Osteoblast (primary cell): ENCODE measurements around the gene KCNS3. TPM values are rescaled to one million over a fixed set of nuclear protein-coding genes. Genes with fewer than 3 reads are reported as not detected.

Source experiments
- DNase-seq: peaks from one replicate; pipeline ENCODE4 v3.0.0; 2011; ENCODE audit warnings: low spot score, mixed read lengths; ENCODE audit not compliant: insufficient read length; ENCODE audit errors: missing footprints
- H2AFZ ChIP-seq: 2 replicates; pipeline ENCODE4 v1.6.0; 2011; ENCODE audit warnings: mild to moderate bottlenecking, low read length
- H3K27ac ChIP-seq: 2 replicates; pipeline ENCODE4 v1.5.1; 2011; ENCODE audit warnings: mild to moderate bottlenecking, low read depth, low read length, moderate library complexity
- H3K27me3 ChIP-seq: 2 replicates; pipeline ENCODE4 v1.6.0; 2012; ENCODE audit warnings: mild to moderate bottlenecking, control low read depth, inconsistent platforms, low read length, moderate library complexity; ENCODE audit not compliant: insufficient read depth
- H3K36me3 ChIP-seq: 2 replicates; pipeline ENCODE4 v1.5.1; 2011; ENCODE audit warnings: mild to moderate bottlenecking, low read length, control low read depth, moderate library complexity; ENCODE audit not compliant: insufficient read depth
- H3K4me1 ChIP-seq: 2 replicates; pipeline ENCODE4 v1.5.1; 2011; ENCODE audit warnings: mild to moderate bottlenecking, low read length, control low read depth, moderate library complexity; ENCODE audit not compliant: insufficient read depth
- H3K4me2 ChIP-seq: 2 replicates; pipeline ENCODE4 v1.6.0; 2011; ENCODE audit warnings: mild to moderate bottlenecking, low read length; ENCODE audit not compliant: insufficient read depth
- H3K4me3 ChIP-seq: fragments of 200-600 bp; sonication (generic); 3 replicates; pipeline ENCODE4 v1.5.1; 2012; ENCODE audit warnings: mild to moderate bottlenecking, low read length, inconsistent platforms; ENCODE audit not compliant: insufficient read depth
- H3K79me2 ChIP-seq: 2 replicates; pipeline ENCODE4 v1.6.0; 2012; ENCODE audit warnings: mild to moderate bottlenecking, low read length, control low read depth, inconsistent platforms; ENCODE audit not compliant: insufficient read depth
- H3K9me3 ChIP-seq: 2 replicates; pipeline ENCODE4 v1.5.1; 2011; ENCODE audit warnings: low read depth, low read length, control low read depth
- H4K20me1 ChIP-seq: 2 replicates; pipeline ENCODE4 v1.6.0; 2012; ENCODE audit warnings: mild to moderate bottlenecking, low read length, control low read depth; ENCODE audit not compliant: insufficient read depth
- total RNA-seq: library from RNA; depleted of rRNA; stranded (reverse); fragments of >200 nt; gene quantifications from 2 replicates; pipeline ENCODE4 v1.2.3, GENCODE V29; 2012
- TF ChIP-seq, protein P1 (sequence below): IDR thresholded peaks from 2 replicates; pipeline ENCODE4 v1.5.1; 2011; ENCODE audit warnings: mild to moderate bottlenecking, low read depth, low read length, moderate library complexity; ENCODE audit errors: extremely low read depth

KCNS3 gene
- total RNA-seq, 1 donor: 1.8 TPM

DNA sequence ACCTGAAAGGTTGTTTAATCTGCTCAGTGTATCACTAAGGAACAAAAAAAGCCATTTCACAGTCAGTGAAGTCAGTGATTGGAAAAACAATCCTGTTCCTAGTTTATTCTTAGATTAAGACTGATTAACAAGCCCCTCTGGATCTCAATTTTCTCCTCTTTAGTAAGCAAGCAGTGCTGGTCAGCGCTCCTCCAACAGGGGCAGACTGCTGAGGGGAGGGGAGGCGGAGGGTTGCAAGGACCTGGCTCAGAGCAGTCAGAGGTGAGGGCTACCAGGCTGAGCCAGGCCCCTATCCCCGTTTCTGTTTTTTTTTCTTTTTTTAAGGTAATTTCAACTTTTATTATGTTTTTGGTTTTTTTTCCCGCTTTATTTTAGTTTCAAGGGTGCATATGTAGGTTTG, 24.7 kb upstream of the KCNS3 start:
- no peak overlapping the region for H3K4me2 ChIP-seq
- no peak overlapping the region for H3K27ac ChIP-seq
- no peaks in the 10 kb centered on the region for H3K36me3 ChIP-seq
- peaks cover 3% of the 10 kb centered on the region for H3K27me3 ChIP-seq
- H3K79me2 ChIP-seq: no peaks in the 10 kb centered on the region
- DNase-seq: no peak
- no peaks in the 10 kb centered on the region for H3K9me3 ChIP-seq
- no peak overlapping the region for H2AFZ ChIP-seq
- H3K4me1 ChIP-seq: no peaks in the 10 kb centered on the region
- H3K4me3 ChIP-seq: no peak overlapping the region
- H4K20me1 ChIP-seq: no peaks in the 10 kb centered on the region
- TF ChIP-seq, protein P1, sequence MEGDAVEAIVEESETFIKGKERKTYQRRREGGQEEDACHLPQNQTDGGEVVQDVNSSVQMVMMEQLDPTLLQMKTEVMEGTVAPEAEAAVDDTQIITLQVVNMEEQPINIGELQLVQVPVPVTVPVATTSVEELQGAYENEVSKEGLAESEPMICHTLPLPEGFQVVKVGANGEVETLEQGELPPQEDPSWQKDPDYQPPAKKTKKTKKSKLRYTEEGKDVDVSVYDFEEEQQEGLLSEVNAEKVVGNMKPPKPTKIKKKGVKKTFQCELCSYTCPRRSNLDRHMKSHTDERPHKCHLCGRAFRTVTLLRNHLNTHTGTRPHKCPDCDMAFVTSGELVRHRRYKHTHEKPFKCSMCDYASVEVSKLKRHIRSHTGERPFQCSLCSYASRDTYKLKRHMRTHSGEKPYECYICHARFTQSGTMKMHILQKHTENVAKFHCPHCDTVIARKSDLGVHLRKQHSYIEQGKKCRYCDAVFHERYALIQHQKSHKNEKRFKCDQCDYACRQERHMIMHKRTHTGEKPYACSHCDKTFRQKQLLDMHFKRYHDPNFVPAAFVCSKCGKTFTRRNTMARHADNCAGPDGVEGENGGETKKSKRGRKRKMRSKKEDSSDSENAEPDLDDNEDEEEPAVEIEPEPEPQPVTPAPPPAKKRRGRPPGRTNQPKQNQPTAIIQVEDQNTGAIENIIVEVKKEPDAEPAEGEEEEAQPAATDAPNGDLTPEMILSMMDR: no peak

GRCh38 chr2:17857021-17857420, 21.4 kb upstream of the KCNS3 start:
- Histone ChIP-seq H3K36me3 (no peaks in the 10 kb centered on the region), H4K20me1 (no peaks in the 10 kb centered on the region), H3K4me2 (no peak overlapping the region), H3K9me3 (no peaks in the 10 kb centered on the region), H2AFZ (no peak overlapping the region), H3K27me3 (peaks cover 3% of the 10 kb centered on the region), H3K4me3 (no peak overlapping the region), H3K79me2 (no peaks in the 10 kb centered on the region), H3K27ac (no peak overlapping the region), H3K4me1 (no peaks in the 10 kb centered on the region)
- no peak for DNase-seq
- TF ChIP-seq, protein P1: no peak

GRCh38 chr2:17858064-17858463, 20.4 kb upstream of the KCNS3 start:
- no peaks in the 10 kb centered on the region for H4K20me1 ChIP-seq
- H3K4me2 ChIP-seq: no peak overlapping the region
- DNase-seq: no peak
- H3K4me3 ChIP-seq: no peak overlapping the region
- no peaks in the 10 kb centered on the region for H3K9me3 ChIP-seq
- H3K4me1 ChIP-seq: no peaks in the 10 kb centered on the region
- no peaks in the 10 kb centered on the region for H3K36me3 ChIP-seq
- TF ChIP-seq, protein P1: no peak
- no peaks in the 10 kb centered on the region for H3K79me2 ChIP-seq
- peaks cover 3% of the 10 kb centered on the region for H3K27me3 ChIP-seq
- no peak overlapping the region for H3K27ac ChIP-seq
- no peak overlapping the region for H2AFZ ChIP-seq

DNA sequence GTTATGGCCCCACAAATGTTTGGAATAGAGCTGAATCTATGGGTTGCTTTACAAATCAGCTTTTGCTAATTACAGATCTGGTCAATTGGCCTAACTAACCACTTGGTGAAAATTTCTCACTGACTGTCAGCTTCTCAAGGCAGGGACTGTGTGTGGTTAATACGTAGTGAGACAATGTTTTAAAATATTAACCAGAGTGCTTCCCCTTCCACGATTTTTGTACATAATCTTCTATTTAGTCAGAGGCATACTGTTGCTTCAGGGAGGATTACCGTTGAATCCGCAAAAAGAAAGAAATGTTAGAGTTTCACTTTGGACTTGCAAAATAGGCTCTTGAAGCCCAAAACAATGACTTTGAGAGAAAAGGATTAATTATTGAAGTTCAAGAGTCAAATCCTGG, 14.9 kb upstream of the KCNS3 start:
- no peak for DNase-seq
- no peaks in the 10 kb centered on the region for H3K4me1 ChIP-seq
- no peak overlapping the region for H3K27ac ChIP-seq
- no peaks in the 10 kb centered on the region for H3K9me3 ChIP-seq
- H3K27me3 ChIP-seq: no peaks in the 10 kb centered on the region
- no peak overlapping the region for H3K4me3 ChIP-seq
- TF ChIP-seq, protein P1: no peak
- H4K20me1 ChIP-seq: no peaks in the 10 kb centered on the region
- H2AFZ ChIP-seq: no peak overlapping the region
- no peaks in the 10 kb centered on the region for H3K79me2 ChIP-seq
- no peak overlapping the region for H3K4me2 ChIP-seq
- H3K36me3 ChIP-seq: no peaks in the 10 kb centered on the region
